GM12878 (cell line): ENCODE data around the gene EFHD2. TPM values are rescaled to one million over a fixed set of nuclear protein-coding genes. Genes with fewer than 3 reads are reported as not detected.

Experiments used
- ATAC-seq: fragments of 200-7000 bp; cut with Tn5 transposase; 3 replicates; pipeline ENCODE4 v1.9.1; 2020; ENCODE audit warnings: mild to moderate bottlenecking, moderate library complexity
- BruUV-seq: library from RNA; stranded (reverse); fragments of 400-500 nt; replicated peaks from 2 replicates; lab custom pipeline; 2021; lab: Mats Ljungman, UMichigan
- CTCF ChIA-PET: fragments of 300-600 bp; sonication (Branson Sonifier 250); formaldehyde crosslinking; extraction: SDS; loops from one replicate; lab custom pipeline; 2021; ENCODE audit warnings: inconsistent platforms; lab: Yijun Ruan, JAX
- POLR2A ChIA-PET: fragments of 350-600 bp; formaldehyde crosslinking; extraction: SDS; loops from one replicate; lab custom pipeline; 2021; ENCODE audit warnings: inconsistent platforms; lab: Charles Lee
- RAD21 ChIA-PET: fragments of 300-600 bp; sonication (Branson Sonifier 250); formaldehyde crosslinking; loops from one replicate; lab custom pipeline; 2023; ENCODE audit warnings: antibody characterized with exemption; ENCODE audit not compliant: unreplicated experiment; lab: Charles Lee
- SMC1A ChIA-PET: fragments of 300-600 bp; sonication (Branson Sonifier 250); formaldehyde crosslinking; loops from one replicate; lab custom pipeline; 2023; ENCODE audit not compliant: unreplicated experiment, uncharacterized antibody; lab: Charles Lee
- DNase-seq: peaks from one replicate; pipeline ENCODE4 v3.0.0-alpha.2; 2011; ENCODE audit warnings: low read depth, low spot score
- FAIRE-seq: peaks from 3 replicates; lab custom pipeline; 2011; peaks lifted over from hg19 to GRCh38; lab: Jason Lieb, UNC
- H2AFZ ChIP-seq: 2 replicates; pipeline ENCODE4 v1.6.0; 2011; ENCODE audit warnings: low read depth, low read length, control low read depth; ENCODE audit not compliant: control insufficient read depth
- H3K27ac ChIP-seq: 2 replicates; pipeline ENCODE4 v1.5.1; 2011; ENCODE audit warnings: control low read depth; ENCODE audit not compliant: control insufficient read depth, insufficient read depth
- H3K27me3 ChIP-seq, 2 experiments: replicated peaks in 1 of 2; 2 replicates each; pipeline versions ENCODE4 v1.6.0 to v1.6.1; 2011; ENCODE audit warnings: low read length in 1 of 2; ENCODE audit not compliant: control insufficient read depth in 2 of 2, insufficient read depth in 2 of 2
- H3K36me3 ChIP-seq, 2 experiments: 2 replicates each; pipeline ENCODE4 v1.5.1; 2011; ENCODE audit warnings: low read length in 1 of 2; ENCODE audit not compliant: control insufficient read depth in 2 of 2, insufficient read depth in 2 of 2
- H3K4me1 ChIP-seq: 2 replicates; pipeline ENCODE4 v1.6.1; 2011; ENCODE audit warnings: mild to moderate bottlenecking, low read length, moderate library complexity, mixed read lengths; ENCODE audit not compliant: control insufficient read depth, insufficient read depth
- H3K4me2 ChIP-seq: 2 replicates; pipeline ENCODE4 v1.6.0; 2011; ENCODE audit warnings: control low read depth; ENCODE audit not compliant: control insufficient read depth, insufficient read depth
- H3K4me3 ChIP-seq: fragments of 200-600 bp; sonication (generic); 2 replicates; pipeline ENCODE4 v1.5.1; 2016
- H3K79me2 ChIP-seq: 2 replicates; pipeline ENCODE4 v1.6.0; 2011; ENCODE audit warnings: low read length; ENCODE audit not compliant: control insufficient read depth, insufficient read depth
- H3K9ac ChIP-seq: 2 replicates; pipeline ENCODE4 v1.8.0; 2011; ENCODE audit warnings: low read length, control low read depth, mixed read lengths; ENCODE audit not compliant: control insufficient read depth, insufficient read depth
- H3K9me3 ChIP-seq: replicated peaks from 3 replicates; pipeline ENCODE4 v1.5.1; 2011; ENCODE audit warnings: mild to moderate bottlenecking, low read length; ENCODE audit not compliant: control insufficient read depth, insufficient read depth
- H4K20me1 ChIP-seq: 2 replicates; pipeline ENCODE4 v1.6.0; 2011; ENCODE audit not compliant: control insufficient read depth, insufficient read depth
- CBFB ChIP-seq: IDR thresholded peaks from 2 replicates; pipeline ENCODE4 v1.6.1; 2016; ENCODE audit warnings: antibody characterized with exemption, low read depth
- EP300 ChIP-seq, 2 experiments: fragments of 150-350 bp in 1 of 2; IDR thresholded peaks; 2 replicates each; pipeline ENCODE4 v1.6.1; 2011 to 2012; ENCODE audit warnings: low read depth in 2 of 2, low read length in 2 of 2, borderline replicate concordance in 1 of 2, improper control_type of control experiment in 1 of 2, inconsistent platforms in 1 of 2; ENCODE audit not compliant: control insufficient read depth in 1 of 2
- NFYA ChIP-seq: IDR thresholded peaks from 2 replicates; pipeline ENCODE4 v1.6.1; 2011; ENCODE audit warnings: low read depth, mild to moderate bottlenecking, low read length, improper control_type of control experiment, borderline replicate concordance
- NFYB ChIP-seq: IDR thresholded peaks from 2 replicates; pipeline ENCODE4 v1.6.1; 2011; ENCODE audit warnings: low read depth, mild to moderate bottlenecking, low read length, improper control_type of control experiment, moderate library complexity; ENCODE audit not compliant: insufficient read depth
- PAX5 ChIP-seq: IDR thresholded peaks from 2 replicates; pipeline ENCODE4 v1.6.1; 2011; ENCODE audit warnings: low read depth, low read length, borderline replicate concordance
- RUNX3 ChIP-seq: IDR thresholded peaks from 2 replicates; pipeline ENCODE4 v1.6.1; 2012; ENCODE audit warnings: low read length, inconsistent platforms
- WGBS: methylation state at CpG from one replicate; pipeline ENCODE4 v1.1.6; 2016; ENCODE audit warnings: low lambda C conversion rate; ENCODE audit not compliant: insufficient replicate concordance, insufficient coverage; ENCODE audit errors: missing lambda C conversion rate; 5-methylcytosine and 5-hydroxymethylcytosine counted together
- in situ Hi-C: fragments of 300-500 bp; cut with MboI; formaldehyde crosslinking; loops from 9 replicates; pipeline ENCODE4 v1.14.3; 2018; ENCODE audit warnings: mixed read lengths
- intact Hi-C: fragments of 100-400 bp; cut with micrococcal nuclease; formaldehyde crosslinking; loops from one replicate; pipeline ENCODE4 v1.14.2; 2022; ENCODE audit not compliant: unreplicated experiment
- polyA plus RNA-seq, 11 experiments: library from polyadenylated mRNA; depleted of rRNA in 4 of 11; unstranded in 6 of 11; stranded (reverse) in 5 of 11; fragments of >200 nt; fragmentation: Nextera tagmentation in 4 of 11; fragmentation: Illumina TruSeq in 1 of 11; extraction: Ambion mirVana in 4 of 11; extraction: Trizol in 1 of 11; gene quantifications; 1 replicate in 1 of 11; 2 replicates in 10 of 11; pipeline versions ENCODE4 v1.2.1 to v1.2.3, GENCODE V29; 2011 to 2016; ENCODE audit warnings: inconsistent platforms in 2 of 11, missing spikeins in 2 of 11, low read depth in 1 of 11
- total RNA-seq, 4 experiments: library from RNA; depleted of rRNA in 3 of 4; stranded (reverse); fragments of >200 nt in 3 of 4; fragmentation: Illumina TruSeq in 1 of 4; extraction: Trizol in 1 of 4; gene quantifications; 2 replicates each; pipeline versions ENCODE4 v1.2.1 to v1.2.3, GENCODE V29; 2013 to 2021
- TF ChIP-seq, protein P1 (sequence below): fragments of 450-650 bp; IDR thresholded peaks from 2 replicates; pipeline ENCODE4 v1.6.1; 2016; ENCODE audit warnings: mild to moderate bottlenecking
- TF ChIP-seq, protein P2 (sequence below): fragments of 450-650 bp; IDR thresholded peaks from 2 replicates; pipeline ENCODE4 v1.6.1; 2018; ENCODE audit warnings: borderline replicate concordance, mild to moderate bottlenecking; ENCODE audit not compliant: partially characterized antibody
- TF ChIP-seq, protein P3 (sequence below): IDR thresholded peaks from 2 replicates; pipeline ENCODE4 v1.6.1; 2011; ENCODE audit warnings: borderline replicate concordance, low read depth, mild to moderate bottlenecking, moderate library complexity, low read length; ENCODE audit not compliant: insufficient read depth, poor library complexity, severe bottlenecking

EFHD2 gene
- total and polyA plus RNA-seq, 10 of the 15 experiments (the other 5 are each of a cell fraction or from before 2014, with no cell fraction given): 4.0 to 114 (median 66.1) TPM

DNA sequence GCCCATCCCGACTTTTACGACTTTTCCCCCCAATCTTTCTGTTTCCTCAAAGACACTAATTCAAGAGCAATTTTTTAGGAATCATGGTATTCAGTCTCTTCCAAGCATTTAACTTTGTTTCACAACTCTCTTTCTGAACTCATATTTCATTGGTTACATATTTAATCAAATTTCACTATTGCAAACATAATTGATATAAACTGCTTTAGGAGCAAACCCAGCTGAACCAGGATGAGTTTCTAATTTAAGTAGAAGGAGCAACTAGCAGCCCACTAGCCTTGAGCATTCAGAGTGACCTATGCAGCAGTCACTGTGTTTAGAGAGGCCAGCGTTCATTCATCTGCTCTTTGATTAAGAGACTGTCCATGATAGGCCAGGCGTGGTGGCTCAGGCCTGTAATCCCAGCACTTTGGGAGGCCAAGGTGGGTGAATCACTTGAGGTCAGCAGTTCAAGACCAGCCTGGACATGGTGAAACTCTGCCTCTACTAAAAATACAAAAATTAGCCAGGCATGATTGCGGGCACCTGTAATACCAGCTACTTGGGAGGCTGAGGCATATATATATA is 68.0 kb downstream of the EFHD2 start:
- Histone ChIP-seq H3K4me1 (no peaks in the 10 kb centered on the region), H3K9me3 (no peaks in the 10 kb centered on the region), H3K4me2 (no peak overlapping the region), H2AFZ (no peak overlapping the region), H3K4me3 (no peak overlapping the region)
- no peak for ATAC-seq
- intact Hi-C loops: no loop called here
- no TSS peak for BruUV-seq
- SMC1A ChIA-PET: no interaction called here
- POLR2A ChIA-PET: no interaction called here
- TF ChIP-seq, protein P1, sequence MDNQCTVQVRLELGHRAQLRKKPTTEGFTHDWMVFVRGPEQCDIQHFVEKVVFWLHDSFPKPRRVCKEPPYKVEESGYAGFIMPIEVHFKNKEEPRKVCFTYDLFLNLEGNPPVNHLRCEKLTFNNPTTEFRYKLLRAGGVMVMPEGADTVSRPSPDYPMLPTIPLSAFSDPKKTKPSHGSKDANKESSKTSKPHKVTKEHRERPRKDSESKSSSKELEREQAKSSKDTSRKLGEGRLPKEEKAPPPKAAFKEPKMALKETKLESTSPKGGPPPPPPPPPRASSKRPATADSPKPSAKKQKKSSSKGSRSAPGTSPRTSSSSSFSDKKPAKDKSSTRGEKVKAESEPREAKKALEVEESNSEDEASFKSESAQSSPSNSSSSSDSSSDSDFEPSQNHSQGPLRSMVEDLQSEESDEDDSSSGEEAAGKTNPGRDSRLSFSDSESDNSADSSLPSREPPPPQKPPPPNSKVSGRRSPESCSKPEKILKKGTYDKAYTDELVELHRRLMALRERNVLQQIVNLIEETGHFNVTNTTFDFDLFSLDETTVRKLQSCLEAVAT: no peak
- no peak for TF ChIP-seq EP300 (IDR thresholded peaks at IDR 0.05; ENCODE audit: borderline replicate concordance in 1 of 2, control insufficient read depth in 1 of 2, low read depth in 2 of 2, low read length in 2 of 2)
- TF ChIP-seq NFYB: no peak
- TF ChIP-seq, protein P2, sequence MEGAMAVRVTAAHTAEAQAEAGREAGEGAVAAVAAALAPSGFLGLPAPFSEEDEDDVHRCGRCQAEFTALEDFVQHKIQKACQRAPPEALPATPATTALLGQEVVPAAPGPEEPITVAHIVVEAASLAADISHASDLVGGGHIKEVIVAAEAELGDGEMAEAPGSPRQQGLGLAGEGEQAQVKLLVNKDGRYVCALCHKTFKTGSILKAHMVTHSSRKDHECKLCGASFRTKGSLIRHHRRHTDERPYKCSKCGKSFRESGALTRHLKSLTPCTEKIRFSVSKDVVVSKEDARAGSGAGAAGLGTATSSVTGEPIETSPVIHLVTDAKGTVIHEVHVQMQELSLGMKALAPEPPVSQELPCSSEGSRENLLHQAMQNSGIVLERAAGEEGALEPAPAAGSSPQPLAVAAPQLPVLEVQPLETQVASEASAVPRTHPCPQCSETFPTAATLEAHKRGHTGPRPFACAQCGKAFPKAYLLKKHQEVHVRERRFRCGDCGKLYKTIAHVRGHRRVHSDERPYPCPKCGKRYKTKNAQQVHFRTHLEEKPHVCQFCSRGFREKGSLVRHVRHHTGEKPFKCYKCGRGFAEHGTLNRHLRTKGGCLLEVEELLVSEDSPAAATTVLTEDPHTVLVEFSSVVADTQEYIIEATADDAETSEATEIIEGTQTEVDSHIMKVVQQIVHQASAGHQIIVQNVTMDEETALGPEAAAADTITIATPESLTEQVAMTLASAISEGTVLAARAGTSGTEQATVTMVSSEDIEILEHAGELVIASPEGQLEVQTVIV: no peak
- TF ChIP-seq, protein P3, sequence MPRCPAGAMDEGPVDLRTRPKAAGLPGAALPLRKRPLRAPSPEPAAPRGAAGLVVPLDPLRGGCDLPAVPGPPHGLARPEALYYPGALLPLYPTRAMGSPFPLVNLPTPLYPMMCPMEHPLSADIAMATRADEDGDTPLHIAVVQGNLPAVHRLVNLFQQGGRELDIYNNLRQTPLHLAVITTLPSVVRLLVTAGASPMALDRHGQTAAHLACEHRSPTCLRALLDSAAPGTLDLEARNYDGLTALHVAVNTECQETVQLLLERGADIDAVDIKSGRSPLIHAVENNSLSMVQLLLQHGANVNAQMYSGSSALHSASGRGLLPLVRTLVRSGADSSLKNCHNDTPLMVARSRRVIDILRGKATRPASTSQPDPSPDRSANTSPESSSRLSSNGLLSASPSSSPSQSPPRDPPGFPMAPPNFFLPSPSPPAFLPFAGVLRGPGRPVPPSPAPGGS: no peak
- no peak for TF ChIP-seq CBFB
- no peak for TF ChIP-seq PAX5
- TF ChIP-seq NFYA: no peak
- no peak for TF ChIP-seq RUNX3
- TF ChIP-seq, all 136 proteins: peak for 0
- Histone ChIP-seq H3K27ac (no peak overlapping the region), H3K27me3 (no peaks in the 10 kb centered on the region), H3K79me2 (no peaks in the 10 kb centered on the region), H4K20me1 (no peaks in the 10 kb centered on the region), H3K36me3 (no peaks in the 10 kb centered on the region), H3K9ac (no peak overlapping the region)
- DNase-seq (no peak), FAIRE-seq (no peak)
- ChIA-PET RAD21 (no interaction called here), CTCF (no interaction called here)
- in situ Hi-C loops: no loop called here
- 56% methylated on average over 5 of the region's 5 CpGs for WGBS

Other genes with a start within 250 kb of the EFHD2 start
Only the 7 nearest of the 8 such genes appear.
- gene FHAD1, start 162.7 kb upstream of the EFHD2 start, total RNA-seq (2014; rRNA removed): 0.22 and 0.40 TPM in 2 replicates
- 0.40 and 0.41 TPM in 2 replicates for gene FHAD1, start 162.7 kb upstream of the EFHD2 start, total RNA-seq (2014; rRNA removed; fragmentation: Illumina TruSeq; extraction: Trizol)
- gene FHAD1, start 162.7 kb upstream of the EFHD2 start, total RNA-seq (2021): 0.51 and 0.80 TPM in 2 replicates
- 1.0 TPM in 2 replicates for gene FHAD1, start 162.7 kb upstream of the EFHD2 start, polyA plus RNA-seq (2011; rRNA removed)
- gene FHAD1, start 162.7 kb upstream of the EFHD2 start, polyA plus RNA-seq (2014; fragmentation: Illumina TruSeq; extraction: Trizol): 0.25 and 0.29 TPM in 2 replicates
- under 1 TPM in 1 of 2 experiments, not detected in 1; 0.09 TPM for gene FHAD1, start 162.7 kb upstream of the EFHD2 start, polyA plus RNA-seq (2014; fragmentation: Nextera tagmentation; extraction: Ambion mirVana)
- gene FHAD1, start 162.7 kb upstream of the EFHD2 start, polyA plus RNA-seq (2014; rRNA removed): 0.14 and 0.22 TPM in 2 replicates
- under 1 TPM in 1 of 2 experiments, not detected in 1; 0.20 TPM for gene FHAD1, start 162.7 kb upstream of the EFHD2 start, polyA plus RNA-seq (2016; fragmentation: Nextera tagmentation; extraction: Ambion mirVana)
- gene CTRC, start 28.6 kb downstream of the EFHD2 start, total RNA-seq (2014; rRNA removed): not detected in 2 replicates
- gene CTRC, start 28.6 kb downstream of the EFHD2 start, total RNA-seq (2014; rRNA removed; fragmentation: Illumina TruSeq; extraction: Trizol): not detected in 2 replicates
- gene CTRC, start 28.6 kb downstream of the EFHD2 start, total RNA-seq (2021): 1.5 and 1.9 TPM in 2 replicates
- not detected in 2 replicates for gene CTRC, start 28.6 kb downstream of the EFHD2 start, polyA plus RNA-seq (2011; rRNA removed)
- 0.79 TPM in 1 of 2 replicates, not detected in the other for gene CTRC, start 28.6 kb downstream of the EFHD2 start, polyA plus RNA-seq (2014; fragmentation: Illumina TruSeq; extraction: Trizol)
- gene CTRC, start 28.6 kb downstream of the EFHD2 start, polyA plus RNA-seq (2014; fragmentation: Nextera tagmentation; extraction: Ambion mirVana): not detected
- gene CTRC, start 28.6 kb downstream of the EFHD2 start, polyA plus RNA-seq (2014; rRNA removed): 0.03 TPM in 1 of 2 replicates, not detected in the other
- not detected for gene CTRC, start 28.6 kb downstream of the EFHD2 start, polyA plus RNA-seq (2016; fragmentation: Nextera tagmentation; extraction: Ambion mirVana)
- not detected in 2 replicates for gene CELA2A, start 46.8 kb downstream of the EFHD2 start, total RNA-seq (2014; rRNA removed)
- not detected in 2 replicates for gene CELA2A, start 46.8 kb downstream of the EFHD2 start, total RNA-seq (2014; rRNA removed; fragmentation: Illumina TruSeq; extraction: Trizol)
- gene CELA2A, start 46.8 kb downstream of the EFHD2 start, total RNA-seq (2021): 0.90 and 1.5 TPM in 2 replicates
- not detected in 2 replicates for gene CELA2A, start 46.8 kb downstream of the EFHD2 start, polyA plus RNA-seq (2011; rRNA removed)
- not detected in 2 replicates for gene CELA2A, start 46.8 kb downstream of the EFHD2 start, polyA plus RNA-seq (2014; fragmentation: Illumina TruSeq; extraction: Trizol)
- not detected for gene CELA2A, start 46.8 kb downstream of the EFHD2 start, polyA plus RNA-seq (2014; fragmentation: Nextera tagmentation; extraction: Ambion mirVana)
- not detected in 2 replicates for gene CELA2A, start 46.8 kb downstream of the EFHD2 start, polyA plus RNA-seq (2014; rRNA removed)
- gene CELA2A, start 46.8 kb downstream of the EFHD2 start, polyA plus RNA-seq (2016; fragmentation: Nextera tagmentation; extraction: Ambion mirVana): not detected
- gene CELA2B, start 66.2 kb downstream of the EFHD2 start, total RNA-seq (2014; rRNA removed): not detected in 2 replicates
- gene CELA2B, start 66.2 kb downstream of the EFHD2 start, total RNA-seq (2014; rRNA removed; fragmentation: Illumina TruSeq; extraction: Trizol): not detected in 2 replicates
- 0.27 TPM in 1 of 2 replicates, not detected in the other for gene CELA2B, start 66.2 kb downstream of the EFHD2 start, total RNA-seq (2021)
- gene CELA2B, start 66.2 kb downstream of the EFHD2 start, polyA plus RNA-seq (2011; rRNA removed): not detected in 2 replicates
- not detected in 2 replicates for gene CELA2B, start 66.2 kb downstream of the EFHD2 start, polyA plus RNA-seq (2014; fragmentation: Illumina TruSeq; extraction: Trizol)
- gene CELA2B, start 66.2 kb downstream of the EFHD2 start, polyA plus RNA-seq (2014; fragmentation: Nextera tagmentation; extraction: Ambion mirVana): not detected
- not detected in 2 replicates for gene CELA2B, start 66.2 kb downstream of the EFHD2 start, polyA plus RNA-seq (2014; rRNA removed)
- not detected for gene CELA2B, start 66.2 kb downstream of the EFHD2 start, polyA plus RNA-seq (2016; fragmentation: Nextera tagmentation; extraction: Ambion mirVana)
- 7.6 and 8.7 TPM in 2 replicates for gene CASP9, start 114.3 kb downstream of the EFHD2 start, total RNA-seq (2014; rRNA removed)
- 6.3 and 6.5 TPM in 2 replicates for gene CASP9, start 114.3 kb downstream of the EFHD2 start, total RNA-seq (2014; rRNA removed; fragmentation: Illumina TruSeq; extraction: Trizol)
- gene CASP9, start 114.3 kb downstream of the EFHD2 start, total RNA-seq (2021): 8.5 and 10.8 TPM in 2 replicates
- 10.1 and 14.6 TPM in 2 replicates for gene CASP9, start 114.3 kb downstream of the EFHD2 start, polyA plus RNA-seq (2011; rRNA removed)
- 7.9 and 8.2 TPM in 2 replicates for gene CASP9, start 114.3 kb downstream of the EFHD2 start, polyA plus RNA-seq (2014; fragmentation: Illumina TruSeq; extraction: Trizol)
- gene CASP9, start 114.3 kb downstream of the EFHD2 start, polyA plus RNA-seq (2014; fragmentation: Nextera tagmentation; extraction: Ambion mirVana): 1 to 10 TPM; 2.7 to 3.9 TPM
- 8.8 and 9.8 TPM in 2 replicates for gene CASP9, start 114.3 kb downstream of the EFHD2 start, polyA plus RNA-seq (2014; rRNA removed)
- gene CASP9, start 114.3 kb downstream of the EFHD2 start, polyA plus RNA-seq (2016; fragmentation: Nextera tagmentation; extraction: Ambion mirVana): 1 to 10 TPM; 7.2 to 7.6 TPM
- gene DNAJC16, start 117.0 kb downstream of the EFHD2 start, total RNA-seq (2014; rRNA removed): 12.2 and 12.7 TPM in 2 replicates
- gene DNAJC16, start 117.0 kb downstream of the EFHD2 start, total RNA-seq (2014; rRNA removed; fragmentation: Illumina TruSeq; extraction: Trizol): 9.4 and 10.3 TPM in 2 replicates
- gene DNAJC16, start 117.0 kb downstream of the EFHD2 start, total RNA-seq (2021): 10.3 and 11.8 TPM in 2 replicates
- 8.6 and 10.6 TPM in 2 replicates for gene DNAJC16, start 117.0 kb downstream of the EFHD2 start, polyA plus RNA-seq (2011; rRNA removed)
- gene DNAJC16, start 117.0 kb downstream of the EFHD2 start, polyA plus RNA-seq (2014; fragmentation: Illumina TruSeq; extraction: Trizol): 8.5 and 10.7 TPM in 2 replicates
- gene DNAJC16, start 117.0 kb downstream of the EFHD2 start, polyA plus RNA-seq (2014; fragmentation: Nextera tagmentation; extraction: Ambion mirVana): 1 to 10 TPM; 2.4 to 4.4 TPM
- 7.0 and 7.1 TPM in 2 replicates for gene DNAJC16, start 117.0 kb downstream of the EFHD2 start, polyA plus RNA-seq (2014; rRNA removed)
- 1 to 10 TPM; 6.8 to 6.9 TPM for gene DNAJC16, start 117.0 kb downstream of the EFHD2 start, polyA plus RNA-seq (2016; fragmentation: Nextera tagmentation; extraction: Ambion mirVana)
- gene AGMAT, start 175.2 kb downstream of the EFHD2 start, total RNA-seq (2014; rRNA removed): 7.0 and 7.9 TPM in 2 replicates
- gene AGMAT, start 175.2 kb downstream of the EFHD2 start, total RNA-seq (2014; rRNA removed; fragmentation: Illumina TruSeq; extraction: Trizol): 5.0 and 5.3 TPM in 2 replicates
- gene AGMAT, start 175.2 kb downstream of the EFHD2 start, total RNA-seq (2021): 6.9 and 7.4 TPM in 2 replicates
- 1.4 and 1.5 TPM in 2 replicates for gene AGMAT, start 175.2 kb downstream of the EFHD2 start, polyA plus RNA-seq (2011; rRNA removed)
- gene AGMAT, start 175.2 kb downstream of the EFHD2 start, polyA plus RNA-seq (2014; fragmentation: Illumina TruSeq; extraction: Trizol): 3.5 and 4.7 TPM in 2 replicates
- gene AGMAT, start 175.2 kb downstream of the EFHD2 start, polyA plus RNA-seq (2014; fragmentation: Nextera tagmentation; extraction: Ambion mirVana): 1 to 10 TPM in 1 of 2 experiments, under 1 TPM in 1; 0.47 to 1.6 TPM
- gene AGMAT, start 175.2 kb downstream of the EFHD2 start, polyA plus RNA-seq (2014; rRNA removed): 5.7 and 6.0 TPM in 2 replicates
- gene AGMAT, start 175.2 kb downstream of the EFHD2 start, polyA plus RNA-seq (2016; fragmentation: Nextera tagmentation; extraction: Ambion mirVana): 1 to 10 TPM; 3.6 to 4.7 TPM